HG03064 (cell line): ENCODE results near the gene SOCS3.

Source experiments
- ATAC-seq: cut with Tn5 transposase; IDR thresholded peaks from one replicate; pipeline ENCODE4 v1.9.1; 2021; ENCODE audit warnings: low read depth; ENCODE audit not compliant: unreplicated experiment

SOCS3 gene

DNA sequence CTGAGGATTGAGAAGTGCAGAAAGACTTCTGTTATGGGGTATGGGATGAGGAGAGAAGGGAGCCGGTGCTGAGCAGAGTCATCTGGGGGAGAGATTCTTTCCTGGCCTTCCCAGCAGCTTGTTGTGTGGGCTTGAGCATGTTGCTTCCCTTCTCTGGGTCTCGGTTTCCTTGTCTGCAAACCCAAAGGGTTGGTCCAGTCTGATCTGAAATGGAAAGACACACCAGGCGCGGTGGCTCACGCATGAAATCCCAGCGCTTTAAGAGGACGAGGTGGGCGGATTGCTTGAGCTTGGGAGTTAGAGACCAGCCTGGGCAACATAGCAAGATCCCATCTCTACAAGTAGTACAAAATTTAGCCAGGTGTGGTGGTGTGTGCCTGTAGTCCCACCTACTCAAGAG lies 6.0 kb downstream of the SOCS3 start:
- no peak for ATAC-seq

DNA sequence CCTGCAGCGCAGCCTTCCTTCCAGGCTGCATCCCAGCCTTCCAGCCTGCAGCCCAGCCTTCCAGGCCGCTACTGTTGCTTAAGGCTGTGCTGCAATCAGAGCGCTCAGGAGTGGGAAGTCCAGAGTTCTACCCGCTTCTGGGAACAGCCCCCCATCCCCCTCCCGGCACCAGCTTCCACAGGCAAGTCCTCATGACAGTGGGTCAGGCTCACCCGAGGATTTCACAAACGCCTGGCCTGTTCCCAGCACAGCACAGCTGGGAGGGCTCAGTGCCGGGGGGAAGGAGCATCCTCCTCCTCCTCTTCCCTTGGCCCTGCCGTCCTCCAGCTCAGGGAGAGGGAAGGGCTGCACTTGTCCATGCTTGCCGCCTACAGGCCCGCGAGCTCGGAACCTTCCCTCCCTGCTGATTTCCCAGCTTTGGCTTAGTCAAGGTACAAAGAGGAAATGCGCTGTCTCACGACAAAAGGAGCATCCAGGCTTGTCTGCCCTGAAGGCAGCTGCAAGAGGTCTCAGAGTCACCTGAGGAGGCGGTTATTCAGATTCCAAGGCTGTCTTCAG lies 8.3 kb downstream of the SOCS3 start:
- no peak for ATAC-seq

DNA sequence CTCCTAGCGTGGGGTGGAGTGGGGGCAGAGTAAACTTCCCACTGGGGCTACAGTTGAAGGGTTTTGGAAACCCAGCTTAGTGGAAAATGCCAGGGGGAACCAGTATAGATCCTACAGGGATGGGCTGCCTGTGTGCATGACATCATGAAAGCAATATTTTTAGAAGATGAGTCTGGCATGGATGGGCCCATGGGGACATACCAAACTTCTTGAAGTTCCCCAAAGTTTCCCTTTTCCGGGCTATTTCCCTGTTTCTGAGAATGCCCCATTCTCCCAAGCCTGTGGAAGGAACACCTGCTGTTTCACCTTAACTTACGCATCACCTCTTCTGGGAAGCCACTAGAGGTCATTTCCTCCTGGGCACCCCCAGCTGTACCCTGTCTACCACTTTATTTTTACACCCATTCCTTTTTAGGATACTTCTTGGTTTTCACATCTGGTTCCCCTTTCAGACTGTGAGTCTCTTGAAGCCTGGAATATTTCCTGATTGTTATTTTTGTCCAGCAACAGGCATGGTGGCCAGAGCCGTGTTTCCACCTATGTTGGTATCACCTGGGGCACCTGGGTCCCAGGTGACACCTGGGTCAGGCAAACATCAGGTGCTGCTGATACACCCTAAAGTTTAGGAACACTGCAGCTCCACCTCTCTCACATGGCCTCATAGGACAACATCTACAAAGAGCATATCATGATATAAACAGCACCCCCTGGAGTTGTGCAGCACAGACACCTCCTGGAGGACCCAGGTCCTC lies 9.8 kb downstream of the SOCS3 start:
- ATAC-seq, result no peak

DNA sequence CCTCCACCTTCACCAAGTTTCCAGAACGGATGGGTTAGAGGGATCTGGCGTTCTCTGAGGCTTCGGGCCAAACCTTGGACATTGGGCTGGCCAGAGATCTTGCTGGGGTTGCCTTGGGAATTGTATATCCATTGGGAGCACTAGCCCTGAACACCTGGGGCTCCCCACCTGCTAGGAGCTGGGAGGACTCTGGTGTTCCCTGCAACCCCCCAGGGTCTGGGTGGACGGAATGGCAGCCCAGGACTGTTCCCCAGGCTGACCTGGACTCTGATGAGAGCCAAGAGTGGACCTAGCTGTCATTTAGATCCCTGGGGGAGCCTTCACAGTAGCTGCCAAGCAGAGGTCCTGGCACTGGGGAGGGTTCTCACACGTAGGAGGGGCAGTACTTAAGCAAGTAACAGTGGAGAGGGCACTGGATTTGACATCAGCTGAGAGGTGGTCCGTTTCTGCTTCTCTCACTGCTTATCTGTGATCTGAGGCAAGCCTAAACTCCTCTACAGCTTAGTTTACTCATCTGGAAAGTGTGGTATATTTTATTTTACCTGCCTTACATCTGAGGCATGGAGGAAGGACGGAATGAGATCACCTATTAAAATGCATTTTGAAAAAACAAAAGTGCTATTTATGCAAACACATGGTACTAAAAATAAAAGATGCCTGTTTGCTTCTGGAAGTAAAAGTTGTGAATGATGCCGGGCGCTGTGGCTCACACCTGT lies 11.7 kb downstream of the SOCS3 start:
- ATAC-seq, result no peak

DNA sequence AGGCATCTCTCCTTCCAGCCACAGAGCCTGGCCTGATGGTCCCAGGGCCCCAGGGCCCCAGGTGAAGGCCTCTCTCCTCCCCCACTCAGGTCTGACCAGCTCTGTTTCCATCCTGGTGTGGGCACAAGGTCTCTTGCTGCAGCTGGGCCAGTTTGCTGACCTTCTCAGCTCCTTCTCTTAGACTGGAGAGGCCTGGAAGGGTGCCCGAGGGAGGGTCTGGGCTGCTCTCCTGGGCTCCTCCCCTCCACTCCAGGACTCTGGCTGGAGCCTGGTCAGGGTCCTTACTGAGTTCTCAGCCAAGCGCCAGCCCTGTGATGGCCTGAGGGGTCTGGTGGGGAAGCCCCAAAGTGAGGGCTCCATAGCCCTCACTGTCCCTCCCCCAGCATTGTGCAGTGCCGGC lies 12.4 kb downstream of the SOCS3 start:
- no peak for ATAC-seq

DNA sequence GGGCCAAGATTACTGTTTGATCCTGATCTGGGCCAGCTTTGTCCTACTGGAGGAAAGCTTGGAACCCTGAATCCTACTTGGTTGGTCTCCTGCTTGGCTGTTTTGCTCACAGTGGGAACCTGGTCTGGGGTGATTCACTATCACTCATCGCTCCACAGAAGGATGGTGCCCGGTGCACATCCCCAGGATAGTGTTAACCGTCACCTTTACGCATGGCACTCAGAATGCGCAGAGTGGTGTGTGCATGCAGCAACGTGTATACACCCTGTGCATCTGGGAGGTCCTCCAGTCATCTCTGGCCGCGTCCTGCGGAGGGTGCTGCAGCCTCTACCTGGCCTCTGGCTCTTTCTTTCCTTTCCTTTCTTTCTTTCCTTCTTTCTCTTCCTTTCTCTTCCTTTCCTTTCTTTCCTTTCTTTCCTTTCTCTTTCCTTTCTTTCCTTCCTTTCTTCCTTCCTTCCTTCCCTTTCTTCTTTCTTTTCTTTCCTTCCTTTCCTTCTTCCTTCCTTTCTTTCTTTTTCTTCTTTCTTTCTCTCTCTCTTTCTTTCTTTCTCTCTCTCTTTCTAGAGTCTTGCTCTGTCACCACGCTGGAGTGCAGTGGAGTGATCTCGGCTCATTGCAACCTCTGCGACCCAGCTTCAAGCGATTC lies 13.1 kb downstream of the SOCS3 start:
- ATAC-seq, result no peak

DNA sequence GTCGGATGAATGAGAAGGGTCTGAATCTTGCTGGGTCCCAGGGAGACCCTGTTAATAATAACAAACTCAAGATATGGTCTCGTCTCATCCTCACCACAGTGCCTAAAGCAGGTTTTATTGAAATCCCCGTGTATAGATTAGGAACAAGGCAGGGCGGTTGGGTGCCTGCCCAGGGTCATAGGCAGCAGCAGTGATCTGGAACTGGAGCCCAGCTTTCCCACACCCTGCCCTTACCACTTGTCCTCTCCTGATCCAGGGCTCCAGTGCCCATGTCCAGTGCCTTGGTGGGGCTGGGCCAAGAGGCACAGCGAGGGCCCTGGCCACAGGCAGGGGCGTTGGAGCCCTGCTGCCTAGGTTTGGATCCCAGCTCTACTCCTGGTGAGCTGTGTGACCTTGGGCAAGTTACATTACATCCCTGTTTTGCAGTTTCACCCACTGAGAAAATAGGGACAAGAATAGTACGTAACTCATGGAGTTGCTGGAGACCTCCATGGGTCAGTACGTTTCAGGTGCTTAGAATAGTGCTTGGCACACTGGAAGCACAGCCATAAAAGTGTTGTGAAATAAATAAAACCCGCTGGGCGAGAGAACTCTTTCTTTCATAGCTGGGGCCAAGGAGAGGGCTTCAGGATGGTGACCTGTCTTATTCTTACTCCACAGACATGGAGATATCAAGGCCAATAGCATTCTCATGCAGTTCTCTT lies 13.9 kb downstream of the SOCS3 start:
- ATAC-seq, result no peak

DNA sequence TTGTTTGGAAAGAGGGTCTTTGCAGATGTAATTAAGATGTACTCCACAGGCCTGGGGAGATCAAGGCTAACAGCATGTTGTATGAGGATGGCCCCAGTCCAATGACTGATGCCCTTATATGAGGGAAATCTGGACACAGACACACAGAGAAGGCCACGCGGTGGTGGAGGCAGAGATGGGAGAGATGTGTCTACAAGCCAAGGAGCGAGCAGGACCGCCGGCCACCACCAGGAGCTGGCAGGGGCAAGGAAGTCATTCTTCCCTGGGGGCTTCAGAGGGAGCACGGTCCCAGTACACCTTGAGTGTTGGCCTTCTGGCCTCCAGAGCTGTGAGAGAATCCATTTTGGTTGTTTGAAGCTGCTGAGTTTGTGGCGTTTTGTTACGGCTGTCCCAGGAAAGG lies 14.7 kb downstream of the SOCS3 start:
- ATAC-seq, result no peak

DNA sequence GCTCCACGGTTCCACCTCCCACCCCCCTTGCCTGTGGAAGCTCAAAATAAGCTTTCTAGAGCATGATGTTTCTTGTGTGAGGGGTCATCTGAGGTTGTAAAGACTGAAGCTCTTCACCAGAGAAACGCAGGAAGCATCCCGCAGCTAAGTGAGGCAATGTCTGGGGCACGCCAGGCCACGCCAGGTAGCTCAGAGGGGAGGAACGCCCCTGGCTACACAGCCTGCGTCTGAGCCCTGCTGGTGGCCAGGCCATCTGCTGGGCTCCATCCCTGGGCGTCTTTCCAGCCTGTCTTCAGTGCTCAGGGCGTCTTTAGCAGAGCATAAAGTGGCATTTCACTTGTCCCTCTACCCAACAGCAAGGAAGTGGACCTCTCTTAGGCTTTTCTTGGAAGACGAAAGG lies 15.2 kb downstream of the SOCS3 start:
- no peak for ATAC-seq

DNA sequence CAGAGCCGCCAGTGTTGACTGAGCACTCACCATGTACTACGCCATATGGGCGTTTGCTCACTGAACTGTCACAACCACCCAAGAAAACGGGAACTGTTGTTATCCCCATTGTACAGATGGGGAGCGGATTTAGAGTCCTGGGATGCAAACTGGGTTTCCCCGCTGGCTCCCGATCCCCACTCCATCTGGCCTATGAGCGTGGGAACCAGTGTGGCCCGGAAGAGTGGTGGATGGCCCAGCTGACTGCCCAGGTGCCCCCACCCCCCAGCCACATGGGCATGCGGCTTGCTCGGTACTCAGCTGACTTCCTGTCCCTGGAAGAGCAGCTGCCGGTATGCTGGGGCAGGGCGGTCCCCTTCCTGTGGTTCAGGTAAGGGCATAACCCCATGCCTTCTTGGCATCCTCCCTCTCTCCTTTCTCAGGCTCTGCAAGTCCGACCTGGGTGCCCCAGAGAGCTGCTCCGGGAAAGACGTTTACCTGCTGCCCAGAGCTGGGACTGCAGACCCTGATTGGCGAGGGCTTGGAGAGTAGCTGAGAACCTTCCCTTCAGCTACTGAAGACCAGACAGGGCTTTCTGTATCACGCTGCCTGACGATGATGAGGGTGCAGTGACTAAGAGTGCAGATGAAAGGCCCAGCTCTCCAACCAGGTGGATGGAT lies 16.2 kb downstream of the SOCS3 start:
- ATAC-seq, result no peak

DNA sequence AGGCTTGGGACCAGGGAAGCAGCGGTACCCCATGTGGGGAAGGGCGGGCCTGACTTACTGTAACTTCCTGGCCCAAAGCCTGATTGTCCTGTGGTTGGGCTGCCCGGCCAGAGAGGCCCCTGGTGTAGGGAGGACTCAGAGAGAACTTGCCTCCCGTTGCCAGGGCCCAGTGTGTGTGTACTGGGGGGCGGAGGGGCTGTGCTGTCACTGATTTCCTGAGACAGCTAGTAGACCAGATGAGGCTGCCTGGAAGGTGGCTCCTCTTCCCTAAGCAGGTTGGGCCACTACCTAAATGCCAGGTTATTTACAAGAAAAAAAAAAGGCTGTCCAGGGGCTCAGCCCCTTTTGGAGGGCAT lies 16.7 kb downstream of the SOCS3 start:
- no peak for ATAC-seq

DNA sequence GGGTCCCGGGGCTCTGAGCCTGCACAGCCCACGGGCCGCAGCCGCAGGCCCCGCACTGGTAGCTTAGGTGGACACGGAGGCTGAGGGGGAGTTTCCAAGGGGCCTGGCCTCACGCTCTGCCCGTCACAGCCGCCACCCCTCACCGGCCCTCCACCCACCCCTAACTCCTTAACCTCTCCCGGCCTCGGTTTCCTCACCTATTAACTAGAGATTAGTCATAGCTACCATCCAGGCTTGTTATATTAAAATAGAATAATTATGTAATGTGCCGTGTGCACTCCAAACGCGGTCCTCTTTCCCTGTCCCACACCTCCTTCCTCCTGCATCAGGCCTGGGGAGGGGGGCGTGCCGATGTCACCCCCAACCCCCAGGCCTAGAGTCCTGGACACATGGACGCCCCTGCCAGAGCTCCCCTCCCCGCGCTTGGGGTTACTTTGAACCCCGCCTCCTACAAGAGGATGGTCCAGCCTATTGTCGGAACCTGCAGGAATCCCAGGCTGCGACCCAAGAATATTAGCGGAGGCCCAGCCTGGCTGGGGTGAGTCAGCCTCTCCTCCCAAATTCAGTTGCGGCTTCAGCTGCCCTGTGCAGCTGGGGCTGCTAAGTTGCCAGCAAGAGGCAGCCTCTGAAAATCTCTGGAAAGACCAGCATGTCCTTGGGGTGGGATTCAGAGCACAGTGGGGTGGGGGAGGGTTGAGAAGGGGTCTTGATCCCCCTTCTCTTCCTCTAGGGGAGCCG lies 17.3 kb downstream of the SOCS3 start:
- ATAC-seq, result no peak

DNA sequence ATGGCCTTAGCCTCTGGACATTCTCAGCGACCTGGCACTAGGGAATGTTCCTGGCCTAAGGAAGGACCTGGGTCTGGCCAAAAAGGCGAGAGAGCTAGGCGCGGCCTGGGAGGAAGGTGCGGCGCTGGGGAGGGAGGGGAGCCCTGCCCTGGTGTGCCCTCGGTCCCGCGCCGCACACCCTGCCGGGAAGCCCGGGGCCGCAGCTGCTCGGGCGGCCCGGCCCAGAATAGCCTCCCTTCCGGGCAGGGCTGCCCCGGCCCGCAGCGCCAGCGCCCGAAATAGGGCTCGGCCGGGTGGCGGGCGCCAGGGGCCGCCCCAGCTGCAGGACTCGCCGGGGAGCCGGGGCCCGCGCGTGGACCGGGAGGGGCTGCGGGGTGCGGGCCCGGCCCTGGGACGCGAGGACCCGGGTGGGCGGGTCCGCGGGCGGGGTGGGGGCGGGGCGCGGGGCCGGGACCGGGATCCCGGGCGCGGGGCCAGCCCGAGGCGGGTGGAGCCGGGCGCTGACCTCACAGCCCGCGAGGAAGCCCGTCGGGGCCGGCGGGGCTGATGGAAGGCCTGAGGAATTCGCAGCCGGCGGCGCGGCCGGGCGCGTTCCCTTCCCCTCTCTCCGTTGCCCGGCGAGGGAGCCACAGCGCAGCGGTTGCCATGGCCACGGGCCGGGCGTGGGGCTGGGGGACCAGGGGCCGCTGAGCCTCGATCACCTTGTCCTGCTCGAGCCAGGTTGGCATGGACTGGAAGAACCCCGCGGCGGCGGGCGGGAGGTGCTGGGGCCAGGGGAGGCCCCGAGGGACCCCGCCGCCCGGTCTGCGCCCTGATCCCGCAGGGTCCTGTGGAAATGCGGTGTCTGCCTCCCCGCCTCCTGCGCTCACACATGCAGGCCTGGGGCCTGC lies 18.1 kb downstream of the SOCS3 start:
- ATAC-seq, result no peak

DNA sequence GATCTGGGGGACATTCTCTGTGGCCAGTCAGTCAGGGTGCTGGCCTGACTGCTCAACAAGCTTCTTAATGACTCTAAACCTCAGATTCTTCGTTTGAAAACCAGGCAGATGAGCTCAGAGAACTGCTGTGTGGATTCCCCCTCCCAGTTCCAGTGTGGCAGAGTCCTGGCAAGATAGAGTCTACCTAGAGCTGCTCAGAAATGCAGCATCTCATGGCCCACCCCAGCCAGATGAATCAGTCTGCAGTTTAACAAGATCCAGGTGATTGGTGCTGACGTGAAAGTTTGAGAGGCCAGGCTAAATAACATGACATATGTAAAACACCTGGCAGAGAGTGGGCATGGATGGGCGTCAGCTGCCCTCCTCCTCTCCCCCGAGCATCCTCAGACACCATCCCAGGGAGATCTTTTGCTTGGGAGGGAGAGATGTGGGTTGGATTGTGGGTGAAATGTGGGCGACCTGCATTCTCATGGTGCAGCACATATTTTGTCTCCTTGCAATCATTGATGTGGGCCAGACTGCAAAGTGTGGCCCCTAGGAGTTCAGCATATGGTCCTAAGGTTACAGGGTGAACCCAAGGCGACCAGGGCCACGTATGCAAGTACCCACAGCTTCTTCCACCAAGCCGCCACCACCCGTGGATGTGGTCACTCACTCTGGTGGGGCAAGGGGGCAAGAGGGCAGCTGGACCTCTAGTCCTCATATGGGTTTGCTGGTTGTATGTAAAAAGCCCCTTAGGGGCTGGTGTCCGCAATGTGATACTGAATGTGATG lies 19.5 kb downstream of the SOCS3 start:
- no peak for ATAC-seq

DNA sequence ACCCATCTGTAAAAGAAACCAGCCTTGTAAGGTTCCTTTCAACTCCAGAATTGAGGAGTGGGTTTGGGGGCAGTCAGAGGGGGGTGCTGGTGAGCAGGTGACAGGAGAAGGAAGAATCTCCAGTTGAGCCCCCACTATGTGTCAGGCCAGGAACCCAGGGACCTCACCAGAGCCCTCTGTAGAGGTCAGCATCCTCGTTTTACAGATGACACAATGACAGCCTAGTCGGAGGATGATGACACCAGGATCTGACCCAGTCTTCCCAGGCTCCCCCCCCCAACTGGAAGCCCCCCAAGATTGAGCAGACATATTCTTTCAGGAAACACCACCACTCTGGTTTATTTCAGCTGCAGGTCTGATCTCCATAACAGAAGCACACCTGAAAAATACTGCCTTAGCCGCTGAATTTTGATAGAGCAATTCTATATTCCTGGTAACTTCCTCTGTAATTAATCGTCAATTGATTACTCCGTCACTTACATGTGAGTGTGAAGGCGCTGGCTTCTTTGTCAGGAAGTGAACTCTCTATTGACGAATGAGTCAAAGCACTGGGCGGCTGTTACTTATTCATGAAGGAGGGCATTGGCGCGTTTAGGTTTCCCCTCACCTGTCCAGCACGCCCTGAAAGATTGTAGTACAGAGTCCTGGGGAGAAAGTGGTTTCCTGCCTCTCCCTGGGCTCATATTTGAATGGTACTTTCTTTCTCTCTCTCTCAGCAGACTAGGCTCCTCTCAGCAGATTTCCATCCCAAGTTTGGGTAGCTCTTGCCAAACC lies 21.2 kb downstream of the SOCS3 start:
- no peak for ATAC-seq

DNA sequence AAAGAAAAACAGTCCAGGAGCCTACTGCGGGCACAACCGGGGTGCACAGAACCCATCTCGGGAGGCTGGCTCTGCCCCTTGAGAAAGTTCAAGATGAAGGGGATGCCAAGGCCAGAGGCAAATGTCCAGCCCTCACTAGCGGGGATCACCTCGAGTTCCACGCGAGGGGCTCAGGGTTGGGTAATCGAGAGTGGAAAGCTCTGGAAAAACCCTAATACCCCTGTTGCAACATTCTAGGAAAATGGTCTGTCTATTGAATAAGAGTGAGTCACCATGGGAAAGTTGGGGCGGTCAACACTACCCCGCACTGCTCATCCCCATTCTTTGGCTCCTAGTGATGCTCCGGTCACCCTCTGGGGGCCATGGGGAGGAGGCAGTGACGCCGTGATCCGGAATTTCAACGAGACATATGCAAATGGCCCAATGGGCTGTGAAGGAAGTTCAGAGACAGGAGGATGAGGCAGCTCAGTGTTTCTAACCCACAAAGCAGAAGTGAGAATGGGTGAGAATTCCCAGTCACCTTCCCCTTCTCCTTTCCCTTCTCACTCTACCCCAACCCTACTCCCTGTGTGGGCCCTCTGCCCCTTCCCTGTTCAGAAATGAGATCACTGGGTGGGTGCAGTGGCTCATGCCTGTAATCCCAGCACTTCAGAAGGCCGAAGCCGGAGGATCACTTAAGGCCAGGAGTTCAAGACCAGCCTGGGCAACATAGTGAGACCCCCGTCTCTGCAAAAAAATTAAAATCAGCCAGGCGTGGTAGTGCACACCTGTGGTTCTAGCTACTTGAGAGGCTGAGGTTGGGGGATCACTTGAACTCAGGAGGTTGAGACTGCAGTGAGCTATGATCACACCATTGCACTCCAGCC lies 22.4 kb downstream of the SOCS3 start:
- no peak for ATAC-seq
